ENCODE results near the gene TRPM2.

DNA sequence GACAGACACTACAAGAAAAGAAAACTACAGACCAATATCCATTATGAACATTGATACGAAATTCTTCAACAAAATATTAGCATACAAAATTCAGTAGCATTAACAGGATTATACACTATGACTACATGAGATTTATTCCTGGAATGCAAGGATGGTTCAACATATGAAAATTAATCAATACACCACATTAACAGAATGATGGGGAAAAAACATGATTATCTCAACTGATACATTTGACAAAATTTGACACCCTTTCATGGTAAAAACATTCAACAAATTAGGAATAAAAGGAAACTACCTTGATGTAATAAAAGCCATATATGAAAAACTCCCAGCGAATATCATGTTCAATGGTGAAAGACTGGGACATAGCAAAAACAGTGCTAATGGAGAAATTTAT, 31.5 kb downstream of the TRPM2 start:
- TF ChIP-seq, protein P1, sequence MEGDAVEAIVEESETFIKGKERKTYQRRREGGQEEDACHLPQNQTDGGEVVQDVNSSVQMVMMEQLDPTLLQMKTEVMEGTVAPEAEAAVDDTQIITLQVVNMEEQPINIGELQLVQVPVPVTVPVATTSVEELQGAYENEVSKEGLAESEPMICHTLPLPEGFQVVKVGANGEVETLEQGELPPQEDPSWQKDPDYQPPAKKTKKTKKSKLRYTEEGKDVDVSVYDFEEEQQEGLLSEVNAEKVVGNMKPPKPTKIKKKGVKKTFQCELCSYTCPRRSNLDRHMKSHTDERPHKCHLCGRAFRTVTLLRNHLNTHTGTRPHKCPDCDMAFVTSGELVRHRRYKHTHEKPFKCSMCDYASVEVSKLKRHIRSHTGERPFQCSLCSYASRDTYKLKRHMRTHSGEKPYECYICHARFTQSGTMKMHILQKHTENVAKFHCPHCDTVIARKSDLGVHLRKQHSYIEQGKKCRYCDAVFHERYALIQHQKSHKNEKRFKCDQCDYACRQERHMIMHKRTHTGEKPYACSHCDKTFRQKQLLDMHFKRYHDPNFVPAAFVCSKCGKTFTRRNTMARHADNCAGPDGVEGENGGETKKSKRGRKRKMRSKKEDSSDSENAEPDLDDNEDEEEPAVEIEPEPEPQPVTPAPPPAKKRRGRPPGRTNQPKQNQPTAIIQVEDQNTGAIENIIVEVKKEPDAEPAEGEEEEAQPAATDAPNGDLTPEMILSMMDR (IDR thresholded peaks at IDR 0.05; ENCODE audit: extremely low read depth in 1 of 2, insufficient read depth in 1 of 2, low read depth in 1 of 2, low read length in 2 of 2), result no peak
- no peak for TF ChIP-seq JUN (IDR thresholded peaks at IDR 0.05; ENCODE audit: borderline replicate concordance, insufficient read depth, insufficient read length, low read depth)

All from endothelial cell of umbilical vein (primary cell).